ENCODE results near the gene CARS2.
A peak's percentile ranks its signal among the peaks of the same experiment; 100 is the strongest.

CARS2 gene

DNA sequence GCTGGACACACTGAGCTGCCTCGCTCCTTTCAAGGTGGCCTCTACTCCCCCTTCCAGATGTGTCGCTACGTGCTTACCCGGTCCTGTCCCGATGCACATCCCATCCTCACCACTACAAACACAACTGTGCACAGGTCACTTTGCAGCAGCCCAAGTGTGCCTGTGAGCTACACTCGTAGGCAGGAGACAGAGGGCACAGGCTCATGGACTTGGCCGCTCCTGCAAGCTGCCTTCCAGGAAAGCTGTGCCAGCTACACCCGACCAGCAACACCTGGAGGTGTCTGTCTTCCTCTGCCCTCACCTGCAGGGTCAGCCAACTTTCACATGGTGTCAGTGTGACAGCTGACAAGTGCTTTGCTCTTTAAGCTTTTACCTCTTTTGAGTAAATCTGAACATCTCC, 15.4 kb downstream of the CARS2 start:
- no peaks in the 10 kb centered on the region for H3K27me3 ChIP-seq (ENCODE audit: control insufficient read depth in 1 of 2, insufficient read depth in 2 of 2, low read length in 2 of 2)
- H3K36me3 ChIP-seq (ENCODE audit: insufficient read depth, low read length) = peaks cover 26% of the 10 kb centered on the region
- H3K9ac ChIP-seq (ENCODE audit: low read length) = no peak overlapping the region
- H3K9me3 ChIP-seq (ENCODE audit: low read length) = no peaks in the 10 kb centered on the region
- H3K4me1 ChIP-seq (ENCODE audit: insufficient read depth, low read length) = peaks cover 5% of the 10 kb centered on the region
- no peak overlapping the region for H3K4me3 ChIP-seq (ENCODE audit: low read depth in 1 of 2, low read length in 2 of 2)
- H3K27ac ChIP-seq (ENCODE audit: low read depth, low read length) = no peak overlapping the region

DNA sequence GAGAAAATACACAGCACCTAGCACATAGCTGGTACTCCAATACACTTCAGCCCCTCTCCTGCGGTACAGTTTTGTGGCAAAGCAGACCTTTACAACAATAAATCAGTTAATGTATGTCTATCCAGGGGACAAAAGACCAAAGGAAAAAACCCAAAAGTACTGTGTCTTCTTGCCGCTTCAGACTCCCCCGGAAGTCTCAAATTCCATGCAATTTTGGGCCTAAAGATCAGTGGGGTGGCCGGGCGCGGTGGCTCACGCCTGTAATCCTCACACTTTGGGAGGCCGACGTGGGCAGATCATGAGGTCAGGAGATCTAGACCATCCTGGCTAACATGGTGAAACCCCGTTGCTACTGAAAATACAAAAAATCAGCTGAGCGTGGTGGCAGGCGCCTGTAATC, 16.2 kb downstream of the CARS2 start:
- Histone ChIP-seq H3K4me3 (ENCODE audit: low read depth in 1 of 2, low read length in 2 of 2) (no peak overlapping the region), H3K36me3 (ENCODE audit: insufficient read depth, low read length) (peaks cover 26% of the 10 kb centered on the region)

DNA sequence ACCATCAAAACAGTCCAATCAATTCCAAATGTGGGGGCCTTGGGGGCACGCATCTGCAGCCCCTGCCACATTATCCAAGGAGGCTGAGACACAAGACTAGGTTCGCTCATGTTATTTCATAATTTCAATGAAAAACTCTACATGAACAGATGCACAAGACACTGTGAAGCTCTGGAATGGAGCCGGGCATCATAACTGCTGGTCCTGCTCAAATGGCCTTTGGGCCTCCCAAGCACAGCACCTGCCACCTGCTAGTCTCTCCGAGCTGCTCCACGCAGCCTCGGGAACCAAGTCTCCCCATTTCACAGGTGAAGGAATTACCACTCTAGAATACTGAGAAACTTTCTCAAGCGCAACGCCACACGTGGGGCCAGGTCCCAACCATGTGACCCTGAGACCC, 16.9 kb downstream of the CARS2 start:
- no peak overlapping the region for H3K9ac ChIP-seq (ENCODE audit: low read length)
- peaks cover 26% of the 10 kb centered on the region for H3K36me3 ChIP-seq (ENCODE audit: insufficient read depth, low read length)
- no peak overlapping the region for H3K4me3 ChIP-seq (ENCODE audit: low read depth in 1 of 2, low read length in 2 of 2)

More for the DNA sequence above, 16.2 kb downstream of the CARS2 start:
- H3K4me1 ChIP-seq (ENCODE audit: insufficient read depth, low read length) = peaks cover 8% of the 10 kb centered on the region
- no peaks in the 10 kb centered on the region for H3K9me3 ChIP-seq (ENCODE audit: low read length)
- no peak overlapping the region for H3K27ac ChIP-seq (ENCODE audit: low read depth, low read length)
- no peaks in the 10 kb centered on the region for H3K27me3 ChIP-seq (ENCODE audit: control insufficient read depth in 1 of 2, insufficient read depth in 2 of 2, low read length in 2 of 2)
- no peak overlapping the region for H3K9ac ChIP-seq (ENCODE audit: low read length)

DNA sequence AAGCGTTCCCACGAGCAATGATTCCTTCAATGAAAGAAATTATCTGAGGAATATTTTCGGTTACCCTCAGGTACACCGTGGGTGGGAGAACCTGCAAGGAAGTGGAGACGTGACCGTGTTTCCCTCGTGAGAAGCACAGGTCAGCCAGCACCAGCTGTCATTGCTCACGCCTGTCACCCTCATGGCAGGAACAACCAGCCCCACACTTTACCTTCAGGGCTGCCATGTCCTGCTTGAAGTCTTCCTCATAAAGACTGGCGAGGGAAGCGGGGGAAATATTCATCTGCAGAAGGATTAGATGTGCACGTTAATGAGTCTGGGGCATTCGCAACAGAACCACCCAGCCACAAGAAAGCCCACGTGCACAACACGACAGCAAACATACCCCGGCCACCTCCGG, 18.2 kb downstream of the CARS2 start:
- peaks cover 28% of the 10 kb centered on the region for H3K36me3 ChIP-seq (ENCODE audit: insufficient read depth, low read length)
- H3K9ac ChIP-seq (ENCODE audit: low read length) = no peak overlapping the region
- peaks cover 19% of the 10 kb centered on the region for H3K4me1 ChIP-seq (ENCODE audit: insufficient read depth, low read length)
- H3K9me3 ChIP-seq (ENCODE audit: low read length) = no peaks in the 10 kb centered on the region
- H3K27ac ChIP-seq (ENCODE audit: low read depth, low read length) = no peak overlapping the region
- H3K27me3 ChIP-seq (ENCODE audit: control insufficient read depth in 1 of 2, insufficient read depth in 2 of 2, low read length in 2 of 2) = no peaks in the 10 kb centered on the region
- H3K4me3 ChIP-seq (ENCODE audit: low read depth in 1 of 2, low read length in 2 of 2) = no peak overlapping the region

More for the DNA sequence above, 16.9 kb downstream of the CARS2 start:
- Histone ChIP-seq H3K4me1 (ENCODE audit: insufficient read depth, low read length) (peaks cover 15% of the 10 kb centered on the region), H3K9me3 (ENCODE audit: low read length) (no peaks in the 10 kb centered on the region), H3K27ac (ENCODE audit: low read depth, low read length) (peak overlapping the region; percentile 16), H3K27me3 (ENCODE audit: control insufficient read depth in 1 of 2, insufficient read depth in 2 of 2, low read length in 2 of 2) (no peaks in the 10 kb centered on the region)

DNA sequence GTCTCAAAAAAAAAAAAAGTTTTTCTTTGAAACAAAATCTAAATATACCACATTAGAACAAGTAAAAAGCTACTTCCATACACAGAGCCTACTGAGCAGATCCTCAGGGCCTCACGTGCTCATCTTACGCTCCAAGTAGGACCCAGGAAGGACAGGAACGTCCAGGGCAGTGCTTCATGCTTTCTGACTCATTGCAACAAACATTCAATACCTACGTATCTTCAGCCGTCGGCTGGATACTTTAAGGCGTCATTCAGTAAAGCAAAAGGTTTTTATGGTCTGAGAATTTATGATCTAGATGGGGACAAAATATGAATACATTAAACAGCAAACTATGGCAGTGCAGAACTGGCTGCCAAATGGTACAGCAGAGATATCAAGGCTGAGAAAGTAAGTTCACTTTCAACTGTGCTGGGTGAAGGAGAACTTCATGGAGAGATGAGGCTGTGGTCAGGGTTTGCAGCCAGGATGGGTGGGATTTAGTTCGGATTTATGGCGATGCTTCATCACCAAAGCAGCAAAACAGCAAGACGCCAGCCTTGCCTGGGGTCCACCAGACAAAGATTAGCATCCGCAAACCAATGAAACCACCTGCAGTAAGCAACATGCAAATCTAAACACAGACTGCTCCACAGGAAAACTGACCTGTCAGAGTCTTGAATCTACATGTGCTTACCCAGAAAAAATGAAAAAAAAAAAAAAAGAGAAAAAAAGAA, 20.5 kb downstream of the CARS2 start:
- Histone ChIP-seq H3K4me3 (ENCODE audit: low read depth in 1 of 2, low read length in 2 of 2) (no peak overlapping the region), H3K9me3 (ENCODE audit: low read length) (no peaks in the 10 kb centered on the region), H3K36me3 (ENCODE audit: insufficient read depth, low read length) (peaks cover 42% of the 10 kb centered on the region), H3K9ac (ENCODE audit: low read length) (no peak overlapping the region), H3K27ac (ENCODE audit: low read depth, low read length) (peak overlapping the region; percentile 64), H3K27me3 (ENCODE audit: control insufficient read depth in 1 of 2, insufficient read depth in 2 of 2, low read length in 2 of 2) (no peaks in the 10 kb centered on the region), H3K4me1 (ENCODE audit: insufficient read depth, low read length) (peaks cover 18% of the 10 kb centered on the region)

DNA sequence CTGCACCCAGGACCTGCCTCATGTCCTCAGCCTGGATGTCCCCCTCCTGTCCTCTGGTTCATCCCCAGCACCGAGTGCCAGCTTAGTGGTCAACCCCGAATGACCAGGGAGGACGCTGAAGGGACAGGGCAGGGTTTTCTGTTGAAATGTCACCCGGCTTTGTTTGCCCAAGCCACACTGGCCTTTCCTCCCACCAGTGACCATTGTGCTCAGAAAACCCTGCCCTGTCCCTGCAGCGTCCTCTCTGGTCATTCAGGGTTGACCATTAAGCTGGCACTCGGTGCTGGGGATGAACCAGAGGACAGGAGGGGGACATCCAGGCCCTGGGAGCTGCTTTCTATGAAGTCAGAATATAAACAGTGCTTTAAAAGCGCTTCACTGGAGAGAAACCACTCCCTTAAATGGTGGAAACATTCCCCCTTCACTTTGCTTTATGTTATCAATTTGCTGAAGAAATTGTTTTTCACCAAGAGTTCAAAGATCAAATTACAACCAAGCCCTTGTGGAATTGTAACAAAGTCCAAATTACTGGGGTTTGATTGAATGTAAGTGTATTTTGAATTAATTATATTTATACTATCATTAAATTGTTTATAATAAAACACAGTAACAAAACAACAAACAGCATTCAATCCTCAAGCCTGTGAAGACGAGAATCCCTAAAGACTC, 21.4 kb downstream of the CARS2 start:
- Histone ChIP-seq H3K36me3 (ENCODE audit: insufficient read depth, low read length) (peaks cover 44% of the 10 kb centered on the region), H3K4me1 (ENCODE audit: insufficient read depth, low read length) (peaks cover 14% of the 10 kb centered on the region), H3K9ac (ENCODE audit: low read length) (peak overlapping the region; percentile 20), H3K9me3 (ENCODE audit: low read length) (no peaks in the 10 kb centered on the region), H3K4me3 (ENCODE audit: low read depth in 1 of 2, low read length in 2 of 2) (no peak overlapping the region), H3K27me3 (ENCODE audit: control insufficient read depth in 1 of 2, insufficient read depth in 2 of 2, low read length in 2 of 2) (no peaks in the 10 kb centered on the region), H3K27ac (ENCODE audit: low read depth, low read length) (peak overlapping the region; percentile 64)

DNA sequence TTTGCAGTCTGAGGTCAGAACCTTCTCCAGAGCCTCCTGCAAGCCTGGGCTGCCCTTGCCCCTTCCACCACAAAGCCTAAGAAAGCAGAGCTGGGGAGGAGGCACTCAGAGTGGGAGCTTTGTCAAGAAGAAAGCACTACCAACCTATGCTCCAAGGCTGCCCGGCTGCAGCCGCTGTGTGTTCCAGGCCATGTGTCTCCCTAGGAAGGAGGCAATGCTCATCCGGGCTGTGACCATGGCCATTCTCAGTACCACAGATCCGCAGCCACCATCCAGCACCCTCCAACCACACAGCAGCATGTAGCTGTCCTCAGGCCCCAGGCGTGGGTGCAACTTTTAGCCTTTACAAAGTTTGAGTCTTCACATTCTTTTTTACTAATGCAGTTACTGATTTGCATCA, 22.0 kb downstream of the CARS2 start:
- peak overlapping the region; percentile 20 for H3K9ac ChIP-seq (ENCODE audit: low read length)
- peaks cover 14% of the 10 kb centered on the region for H3K4me1 ChIP-seq (ENCODE audit: insufficient read depth, low read length)
- no peaks in the 10 kb centered on the region for H3K9me3 ChIP-seq (ENCODE audit: low read length)
- H3K27ac ChIP-seq (ENCODE audit: low read depth, low read length) = peak overlapping the region; percentile 69
- no peaks in the 10 kb centered on the region for H3K27me3 ChIP-seq (ENCODE audit: control insufficient read depth in 1 of 2, insufficient read depth in 2 of 2, low read length in 2 of 2)
- H3K4me3 ChIP-seq (ENCODE audit: low read depth in 1 of 2, low read length in 2 of 2) = no peak overlapping the region
- peaks cover 42% of the 10 kb centered on the region for H3K36me3 ChIP-seq (ENCODE audit: insufficient read depth, low read length)

DNA sequence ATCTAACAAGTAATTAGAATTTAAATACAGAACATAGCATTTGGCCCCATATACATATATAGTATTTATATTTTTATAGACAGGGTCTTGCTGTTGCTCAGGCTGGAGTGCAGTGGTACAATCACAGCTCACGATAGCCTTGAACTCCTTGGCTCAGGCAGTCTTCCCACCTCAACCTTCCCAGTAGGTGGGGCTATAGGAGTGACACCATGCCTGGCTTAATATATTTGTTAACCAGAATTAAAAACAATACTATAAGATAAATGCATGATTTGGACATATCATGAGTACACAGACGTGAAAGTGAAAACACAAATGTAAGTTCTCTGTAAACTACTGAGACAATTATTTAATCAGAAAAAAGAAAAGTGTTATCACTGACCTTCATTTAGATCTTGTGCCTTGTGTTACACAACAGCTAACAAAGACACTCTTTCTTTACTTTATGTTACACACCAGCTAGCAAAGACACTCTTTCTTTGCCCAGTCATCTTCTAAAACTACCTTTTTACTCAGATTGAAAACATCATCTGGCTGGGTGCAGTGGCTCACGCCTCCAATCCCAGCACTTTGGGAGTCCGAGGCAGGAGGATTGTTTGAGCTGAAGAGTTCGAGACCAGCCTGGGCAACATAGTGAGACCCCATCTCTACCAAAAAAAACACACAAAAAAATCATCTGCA, 22.6 kb downstream of the CARS2 start:
- Histone ChIP-seq H3K9ac (ENCODE audit: low read length) (no peak overlapping the region), H3K9me3 (ENCODE audit: low read length) (no peaks in the 10 kb centered on the region), H3K27ac (ENCODE audit: low read depth, low read length) (peak overlapping the region; percentile 69), H3K4me1 (ENCODE audit: insufficient read depth, low read length) (peaks cover 14% of the 10 kb centered on the region), H3K27me3 (ENCODE audit: control insufficient read depth in 1 of 2, insufficient read depth in 2 of 2, low read length in 2 of 2) (no peaks in the 10 kb centered on the region), H3K4me3 (ENCODE audit: low read depth in 1 of 2, low read length in 2 of 2) (no peak overlapping the region), H3K36me3 (ENCODE audit: insufficient read depth, low read length) (peaks cover 46% of the 10 kb centered on the region)

DNA sequence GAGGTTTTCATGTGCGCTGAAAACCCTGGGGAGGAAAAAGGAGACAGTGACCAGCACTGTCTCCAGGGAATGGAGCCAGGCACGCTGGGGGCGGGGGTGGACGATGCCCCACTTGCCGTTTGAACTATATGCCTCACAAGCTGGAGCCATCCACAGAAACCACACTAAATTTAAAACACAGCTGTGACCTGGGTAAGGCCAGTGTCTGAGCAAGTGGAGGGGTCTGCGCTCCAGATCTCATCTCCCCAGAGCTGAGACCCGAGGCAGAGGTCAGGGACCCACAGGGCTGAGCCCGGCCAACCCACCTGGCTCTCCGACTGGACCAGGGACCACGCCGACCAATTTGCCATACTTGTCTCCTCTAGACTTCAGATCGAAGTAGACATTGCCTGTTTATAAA, 23.2 kb downstream of the CARS2 start:
- Histone ChIP-seq H3K27ac (ENCODE audit: low read depth, low read length) (no peak overlapping the region), H3K4me1 (ENCODE audit: insufficient read depth, low read length) (peaks cover 14% of the 10 kb centered on the region), H3K4me3 (ENCODE audit: low read depth in 1 of 2, low read length in 2 of 2) (no peak overlapping the region), H3K27me3 (ENCODE audit: control insufficient read depth in 1 of 2, insufficient read depth in 2 of 2, low read length in 2 of 2) (no peaks in the 10 kb centered on the region), H3K9ac (ENCODE audit: low read length) (no peak overlapping the region), H3K36me3 (ENCODE audit: insufficient read depth, low read length) (peaks cover 45% of the 10 kb centered on the region), H3K9me3 (ENCODE audit: low read length) (no peaks in the 10 kb centered on the region)

DNA sequence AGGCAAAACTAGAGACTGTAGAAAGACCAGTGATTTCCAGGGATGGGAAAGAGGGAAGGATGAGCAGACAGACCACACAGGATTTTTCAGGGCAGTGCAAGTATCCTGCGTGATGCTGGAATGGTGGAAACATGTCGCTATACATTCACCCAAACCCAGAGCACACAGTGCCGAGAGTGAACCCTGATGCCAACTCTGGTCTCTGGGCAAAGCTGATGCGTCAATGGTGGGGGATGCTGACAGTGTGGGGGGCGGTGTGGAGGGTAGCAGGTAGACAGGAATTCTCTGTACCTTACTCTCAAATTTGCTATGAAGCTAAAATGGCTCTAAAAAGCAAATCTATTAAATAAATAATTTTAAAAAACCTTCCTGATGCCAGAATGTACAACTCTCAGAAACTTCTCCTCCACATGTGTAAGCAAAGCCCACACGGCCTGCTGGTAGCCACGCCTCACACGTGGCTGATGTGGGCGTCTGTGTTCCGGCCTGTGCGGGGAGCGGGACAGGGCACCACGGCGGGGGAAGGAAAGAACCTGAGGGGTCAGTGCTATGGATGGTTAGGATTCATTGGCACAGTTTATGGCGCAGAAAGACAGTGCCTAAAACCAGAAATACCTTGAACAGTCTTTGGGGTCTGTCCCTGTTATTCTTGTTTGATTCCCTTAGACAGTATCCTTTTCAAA, 23.9 kb downstream of the CARS2 start:
- H3K4me3 ChIP-seq (ENCODE audit: low read depth in 1 of 2, low read length in 2 of 2) = no peak overlapping the region
- peaks cover 40% of the 10 kb centered on the region for H3K36me3 ChIP-seq (ENCODE audit: insufficient read depth, low read length)
- no peak overlapping the region for H3K27ac ChIP-seq (ENCODE audit: low read depth, low read length)
- no peaks in the 10 kb centered on the region for H3K9me3 ChIP-seq (ENCODE audit: low read length)
- H3K4me1 ChIP-seq (ENCODE audit: insufficient read depth, low read length) = peaks cover 14% of the 10 kb centered on the region
- H3K27me3 ChIP-seq (ENCODE audit: control insufficient read depth in 1 of 2, insufficient read depth in 2 of 2, low read length in 2 of 2) = no peaks in the 10 kb centered on the region
- no peak overlapping the region for H3K9ac ChIP-seq (ENCODE audit: low read length)

DNA sequence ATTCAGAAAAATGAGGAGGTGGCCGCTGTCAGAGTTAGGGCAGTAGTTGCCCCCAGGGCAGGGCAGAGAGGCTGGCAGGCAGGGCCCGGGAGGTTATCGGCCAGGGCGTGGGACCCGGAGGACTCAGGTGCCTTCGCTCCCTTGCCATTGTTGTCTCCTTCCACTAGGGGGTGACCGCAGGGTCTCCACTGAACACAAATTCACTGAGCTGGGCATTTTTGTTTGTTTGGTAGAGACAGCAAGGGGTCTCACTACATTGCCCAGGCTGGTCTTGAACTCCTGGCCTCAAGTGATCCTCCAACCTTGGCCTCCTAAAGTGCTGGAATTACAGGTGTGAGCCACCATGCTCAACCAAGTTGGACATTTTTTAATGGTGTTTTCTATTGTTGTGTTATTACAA, 25.1 kb downstream of the CARS2 start:
- Histone ChIP-seq H3K9ac (ENCODE audit: low read length) (no peak overlapping the region), H3K36me3 (ENCODE audit: insufficient read depth, low read length) (peaks cover 46% of the 10 kb centered on the region)

More for the DNA sequence above, 25.1 kb downstream of the CARS2 start:
- Histone ChIP-seq H3K9me3 (ENCODE audit: low read length) (no peaks in the 10 kb centered on the region), H3K4me3 (ENCODE audit: low read depth in 1 of 2, low read length in 2 of 2) (no peak overlapping the region), H3K27ac (ENCODE audit: low read depth, low read length) (no peak overlapping the region), H3K27me3 (ENCODE audit: control insufficient read depth in 1 of 2, insufficient read depth in 2 of 2, low read length in 2 of 2) (no peaks in the 10 kb centered on the region), H3K4me1 (ENCODE audit: insufficient read depth, low read length) (peaks cover 14% of the 10 kb centered on the region)
